Measurements from ENCODE around the gene NDUFA6. TPM values are rescaled to one million over a fixed set of nuclear protein-coding genes. Genes with fewer than 3 reads are reported as not detected.

The NDUFA6 gene
- total and polyA plus RNA-seq, 2 of the 13 experiments (the other 11 are each of a cell fraction or from before 2014, with no cell fraction given) = 68.5 to 87.8 TPM

DNA sequence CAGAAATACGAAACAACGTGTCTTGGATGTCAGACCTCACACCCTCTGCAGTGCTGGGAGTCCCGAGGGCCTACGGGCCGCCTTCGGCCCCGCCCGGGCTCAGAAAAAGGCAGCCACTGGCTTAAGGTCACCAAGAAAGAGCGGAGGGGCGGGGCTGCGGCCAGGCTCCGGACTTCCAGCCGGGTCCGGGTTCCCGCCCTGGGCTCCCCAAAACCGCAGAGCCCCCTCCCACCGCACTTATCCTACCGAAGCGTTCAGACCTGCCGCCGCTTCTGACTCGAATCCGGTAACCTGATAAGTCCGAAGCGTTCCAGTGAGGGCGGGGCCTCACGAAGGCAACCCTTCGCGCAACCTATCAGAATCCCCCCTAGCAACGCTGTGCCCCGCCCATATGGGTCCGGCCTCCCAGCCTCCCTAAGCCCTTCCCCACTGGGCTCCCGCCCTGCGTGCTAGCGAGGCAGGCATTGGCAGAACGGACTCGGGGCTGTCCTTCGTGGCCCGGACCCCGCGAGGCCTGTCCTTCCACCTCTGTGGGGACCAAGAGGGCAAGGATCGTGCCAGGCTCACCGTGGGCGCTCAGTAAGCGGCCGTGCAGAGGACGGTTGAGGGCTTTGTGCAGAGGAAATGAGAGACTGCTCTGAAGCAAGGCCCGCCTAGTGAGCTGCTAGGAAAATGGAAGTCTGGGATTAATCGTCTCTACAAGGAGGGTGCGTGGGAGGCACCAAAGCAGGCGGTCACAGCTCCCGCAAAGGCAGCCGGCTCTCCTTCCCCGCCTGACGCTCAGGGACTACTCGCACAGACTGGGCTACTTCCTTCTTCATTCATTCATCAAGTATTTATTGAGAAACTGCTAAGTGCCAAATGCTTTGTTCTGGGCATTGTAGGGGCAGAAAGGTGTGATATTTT is 19.8 kb downstream of the NDUFA6 start, which contains the start of gene NAGA (continued):
- TF ChIP-seq, protein P1, sequence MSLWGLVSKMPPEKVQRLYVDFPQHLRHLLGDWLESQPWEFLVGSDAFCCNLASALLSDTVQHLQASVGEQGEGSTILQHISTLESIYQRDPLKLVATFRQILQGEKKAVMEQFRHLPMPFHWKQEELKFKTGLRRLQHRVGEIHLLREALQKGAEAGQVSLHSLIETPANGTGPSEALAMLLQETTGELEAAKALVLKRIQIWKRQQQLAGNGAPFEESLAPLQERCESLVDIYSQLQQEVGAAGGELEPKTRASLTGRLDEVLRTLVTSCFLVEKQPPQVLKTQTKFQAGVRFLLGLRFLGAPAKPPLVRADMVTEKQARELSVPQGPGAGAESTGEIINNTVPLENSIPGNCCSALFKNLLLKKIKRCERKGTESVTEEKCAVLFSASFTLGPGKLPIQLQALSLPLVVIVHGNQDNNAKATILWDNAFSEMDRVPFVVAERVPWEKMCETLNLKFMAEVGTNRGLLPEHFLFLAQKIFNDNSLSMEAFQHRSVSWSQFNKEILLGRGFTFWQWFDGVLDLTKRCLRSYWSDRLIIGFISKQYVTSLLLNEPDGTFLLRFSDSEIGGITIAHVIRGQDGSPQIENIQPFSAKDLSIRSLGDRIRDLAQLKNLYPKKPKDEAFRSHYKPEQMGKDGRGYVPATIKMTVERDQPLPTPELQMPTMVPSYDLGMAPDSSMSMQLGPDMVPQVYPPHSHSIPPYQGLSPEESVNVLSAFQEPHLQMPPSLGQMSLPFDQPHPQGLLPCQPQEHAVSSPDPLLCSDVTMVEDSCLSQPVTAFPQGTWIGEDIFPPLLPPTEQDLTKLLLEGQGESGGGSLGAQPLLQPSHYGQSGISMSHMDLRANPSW (CRISPR knock-in tag; IDR thresholded peaks at IDR 0.05; ENCODE audit: borderline replicate concordance) = no peak
- TF ChIP-seq SRSF1 (optimal IDR thresholded peaks at IDR 0.05; ENCODE audit: low read depth, low read length) (peak; percentile 27), ZBTB1 (CRISPR knock-in tag; IDR thresholded peaks at IDR 0.05; ENCODE audit: borderline replicate concordance) (no peak), ZNF772 (CRISPR knock-in tag; IDR thresholded peaks at IDR 0.05) (peak; percentile 86; the same call in 1 of the 2 replicates), ELF3 (CRISPR knock-in tag; IDR thresholded peaks at IDR 0.05) (no peak; the same call in 1 of the 2 replicates), ZEB1 (IDR thresholded peaks at IDR 0.05; ENCODE audit: insufficient replicate concordance, low read depth) (no peak), ZNF451 (CRISPR knock-in tag; IDR thresholded peaks at IDR 0.05) (no peak), ZNF547 (CRISPR knock-in tag; IDR thresholded peaks at IDR 0.05) (peak; percentile 92; the same call in 1 of the 2 replicates), HES4 (CRISPR knock-in tag; IDR thresholded peaks at IDR 0.05; ENCODE audit: borderline replicate concordance) (0 out of 2 replicates have a peak, but pooled peaks have one; percentile 23), SMYD3 (CRISPR knock-in tag; IDR thresholded peaks at IDR 0.05) (peak; percentile 85; the same call in 1 of the 2 replicates), PRMT3 (CRISPR knock-in tag; IDR thresholded peaks at IDR 0.05; ENCODE audit: borderline replicate concordance, low read depth) (no peak), ZFP36L2 (CRISPR knock-in tag; IDR thresholded peaks at IDR 0.05) (no peak), ZNF136 (CRISPR knock-in tag; IDR thresholded peaks at IDR 0.05; ENCODE audit: low read depth) (0 out of 2 replicates have a peak, but pooled peaks have one; percentile 83)
- TF ChIP-seq, protein P2, sequence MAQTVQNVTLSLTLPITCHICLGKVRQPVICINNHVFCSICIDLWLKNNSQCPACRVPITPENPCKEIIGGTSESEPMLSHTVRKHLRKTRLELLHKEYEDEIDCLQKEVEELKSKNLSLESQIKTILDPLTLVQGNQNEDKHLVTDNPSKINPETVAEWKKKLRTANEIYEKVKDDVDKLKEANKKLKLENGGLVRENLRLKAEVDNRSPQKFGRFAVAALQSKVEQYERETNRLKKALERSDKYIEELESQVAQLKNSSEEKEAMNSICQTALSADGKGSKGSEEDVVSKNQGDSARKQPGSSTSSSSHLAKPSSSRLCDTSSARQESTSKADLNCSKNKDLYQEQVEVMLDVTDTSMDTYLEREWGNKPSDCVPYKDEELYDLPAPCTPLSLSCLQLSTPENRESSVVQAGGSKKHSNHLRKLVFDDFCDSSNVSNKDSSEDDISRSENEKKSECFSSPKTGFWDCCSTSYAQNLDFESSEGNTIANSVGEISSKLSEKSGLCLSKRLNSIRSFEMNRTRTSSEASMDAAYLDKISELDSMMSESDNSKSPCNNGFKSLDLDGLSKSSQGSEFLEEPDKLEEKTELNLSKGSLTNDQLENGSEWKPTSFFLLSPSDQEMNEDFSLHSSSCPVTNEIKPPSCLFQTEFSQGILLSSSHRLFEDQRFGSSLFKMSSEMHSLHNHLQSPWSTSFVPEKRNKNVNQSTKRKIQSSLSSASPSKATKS (CRISPR knock-in tag; IDR thresholded peaks at IDR 0.05) = no peak
- TF ChIP-seq, protein P3, sequence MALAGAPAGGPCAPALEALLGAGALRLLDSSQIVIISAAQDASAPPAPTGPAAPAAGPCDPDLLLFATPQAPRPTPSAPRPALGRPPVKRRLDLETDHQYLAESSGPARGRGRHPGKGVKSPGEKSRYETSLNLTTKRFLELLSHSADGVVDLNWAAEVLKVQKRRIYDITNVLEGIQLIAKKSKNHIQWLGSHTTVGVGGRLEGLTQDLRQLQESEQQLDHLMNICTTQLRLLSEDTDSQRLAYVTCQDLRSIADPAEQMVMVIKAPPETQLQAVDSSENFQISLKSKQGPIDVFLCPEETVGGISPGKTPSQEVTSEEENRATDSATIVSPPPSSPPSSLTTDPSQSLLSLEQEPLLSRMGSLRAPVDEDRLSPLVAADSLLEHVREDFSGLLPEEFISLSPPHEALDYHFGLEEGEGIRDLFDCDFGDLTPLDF (CRISPR knock-in tag; IDR thresholded peaks at IDR 0.05) = peak; percentile 62
- TF ChIP-seq, protein P4, sequence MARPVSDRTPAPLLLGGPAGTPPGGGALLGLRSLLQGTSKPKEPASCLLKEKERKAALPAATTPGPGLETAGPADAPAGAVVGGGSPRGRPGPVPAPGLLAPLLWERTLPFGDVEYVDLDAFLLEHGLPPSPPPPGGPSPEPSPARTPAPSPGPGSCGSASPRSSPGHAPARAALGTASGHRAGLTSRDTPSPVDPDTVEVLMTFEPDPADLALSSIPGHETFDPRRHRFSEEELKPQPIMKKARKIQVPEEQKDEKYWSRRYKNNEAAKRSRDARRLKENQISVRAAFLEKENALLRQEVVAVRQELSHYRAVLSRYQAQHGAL (CRISPR knock-in tag; IDR thresholded peaks at IDR 0.05; ENCODE audit: not compliant biosample characterization) = no peak
- TF ChIP-seq, protein P5, sequence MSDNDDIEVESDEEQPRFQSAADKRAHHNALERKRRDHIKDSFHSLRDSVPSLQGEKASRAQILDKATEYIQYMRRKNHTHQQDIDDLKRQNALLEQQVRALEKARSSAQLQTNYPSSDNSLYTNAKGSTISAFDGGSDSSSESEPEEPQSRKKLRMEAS (IDR thresholded peaks at IDR 0.05) = peak; percentile 98

Measured in HepG2 (cell line).